ENCODE results near the gene ARHGAP4. TPM values are rescaled to one million over a fixed set of nuclear protein-coding genes. Genes with fewer than 3 reads are reported as not detected.

ARHGAP4 gene
- total RNA-seq, 1 donor from 2014 or later, result 16.4 TPM

DNA sequence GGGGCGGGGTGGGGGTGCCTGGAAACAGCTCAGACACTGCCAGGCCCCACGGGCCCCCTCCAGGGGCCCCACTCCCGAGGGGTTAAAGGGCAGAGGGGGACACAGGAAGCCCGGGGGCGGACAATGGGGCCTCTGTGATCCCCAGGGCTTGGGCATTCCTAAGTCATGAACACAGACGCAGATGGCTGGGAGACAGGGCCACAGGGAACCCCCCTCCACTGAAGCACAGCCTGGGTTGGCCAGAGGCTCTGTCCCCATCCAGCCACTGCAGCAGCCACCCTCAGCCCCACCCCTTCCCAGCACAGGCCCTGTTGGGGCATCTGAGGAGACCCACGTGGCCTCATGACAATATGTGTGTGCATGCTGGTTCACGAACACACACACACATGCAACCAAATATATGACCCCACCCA lies 44.0 kb downstream of the ARHGAP4 start:
- H3K4me1 Mint-ChIP-seq (ENCODE audit: low read depth), result no peaks in the 10 kb centered on the region
- no peak for DNase-seq (ENCODE audit: low spot score, unreplicated experiment)
- no peak overlapping the region for H3K4me3 Mint-ChIP-seq (ENCODE audit: low read depth)
- peaks cover 6% of the 10 kb centered on the region for H3K9me3 Mint-ChIP-seq (ENCODE audit: low read depth)
- peaks cover 43% of the 10 kb centered on the region for H3K27me3 Mint-ChIP-seq
- no peak overlapping the region for H3K27ac Mint-ChIP-seq
- H3K36me3 Mint-ChIP-seq (ENCODE audit: insufficient read depth), result no peaks in the 10 kb centered on the region
- TF ChIP-seq, protein P1, sequence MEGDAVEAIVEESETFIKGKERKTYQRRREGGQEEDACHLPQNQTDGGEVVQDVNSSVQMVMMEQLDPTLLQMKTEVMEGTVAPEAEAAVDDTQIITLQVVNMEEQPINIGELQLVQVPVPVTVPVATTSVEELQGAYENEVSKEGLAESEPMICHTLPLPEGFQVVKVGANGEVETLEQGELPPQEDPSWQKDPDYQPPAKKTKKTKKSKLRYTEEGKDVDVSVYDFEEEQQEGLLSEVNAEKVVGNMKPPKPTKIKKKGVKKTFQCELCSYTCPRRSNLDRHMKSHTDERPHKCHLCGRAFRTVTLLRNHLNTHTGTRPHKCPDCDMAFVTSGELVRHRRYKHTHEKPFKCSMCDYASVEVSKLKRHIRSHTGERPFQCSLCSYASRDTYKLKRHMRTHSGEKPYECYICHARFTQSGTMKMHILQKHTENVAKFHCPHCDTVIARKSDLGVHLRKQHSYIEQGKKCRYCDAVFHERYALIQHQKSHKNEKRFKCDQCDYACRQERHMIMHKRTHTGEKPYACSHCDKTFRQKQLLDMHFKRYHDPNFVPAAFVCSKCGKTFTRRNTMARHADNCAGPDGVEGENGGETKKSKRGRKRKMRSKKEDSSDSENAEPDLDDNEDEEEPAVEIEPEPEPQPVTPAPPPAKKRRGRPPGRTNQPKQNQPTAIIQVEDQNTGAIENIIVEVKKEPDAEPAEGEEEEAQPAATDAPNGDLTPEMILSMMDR (IDR thresholded peaks at IDR 0.05; ENCODE audit: unreplicated experiment), result no peak

DNA sequence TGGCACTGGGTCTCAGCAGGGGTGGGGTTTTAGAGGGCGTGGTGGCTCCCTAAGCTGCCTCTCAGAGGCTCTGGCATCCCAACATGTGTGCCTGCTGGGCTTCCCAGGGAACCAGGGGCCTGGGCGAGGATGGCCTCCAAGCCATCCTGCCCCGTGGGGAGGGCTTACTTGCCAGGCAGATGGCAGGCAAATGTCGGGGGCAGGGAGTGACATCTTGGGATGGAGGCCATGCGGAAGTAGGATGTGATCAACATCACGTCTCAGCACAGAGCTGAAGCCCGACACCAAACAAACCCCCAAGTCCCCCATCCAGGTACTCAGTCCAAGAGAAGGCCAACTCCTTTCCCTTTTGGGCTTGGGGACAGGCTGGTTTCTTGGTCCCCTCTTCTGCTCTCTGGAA lies 44.8 kb downstream of the ARHGAP4 start:
- H3K9me3 Mint-ChIP-seq (ENCODE audit: low read depth), result peaks cover 8% of the 10 kb centered on the region
- DNase-seq (ENCODE audit: low spot score, unreplicated experiment), result no peak
- no peak overlapping the region for H3K27ac Mint-ChIP-seq

DNA sequence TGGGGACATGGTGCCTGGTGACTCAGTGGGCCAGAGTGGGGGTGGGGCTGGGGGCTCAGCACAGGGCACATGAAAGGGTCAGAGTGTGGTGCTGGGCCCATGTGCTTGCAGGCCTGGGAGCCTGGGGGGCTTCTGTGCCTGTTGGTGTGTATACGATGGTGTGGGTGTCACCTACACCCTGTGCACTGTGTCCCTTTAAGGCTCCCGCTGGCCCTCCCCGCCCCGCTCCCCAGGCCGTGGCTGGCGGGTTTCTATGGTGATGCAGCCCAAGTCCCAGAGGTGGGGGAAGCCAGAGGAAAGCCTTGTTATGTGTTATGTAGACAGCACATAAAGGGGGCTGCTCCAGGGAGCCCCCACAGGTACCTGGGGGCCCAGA lies 45.6 kb downstream of the ARHGAP4 start:
- TF ChIP-seq, protein P1 (IDR thresholded peaks at IDR 0.05; ENCODE audit: unreplicated experiment), result no peak
- Mint-ChIP-seq H3K27ac (no peak overlapping the region), H3K27me3 (peaks cover 43% of the 10 kb centered on the region), H3K36me3 (ENCODE audit: insufficient read depth) (no peaks in the 10 kb centered on the region), H3K4me1 (ENCODE audit: low read depth) (no peaks in the 10 kb centered on the region), H3K4me3 (ENCODE audit: low read depth) (no peak overlapping the region), H3K9me3 (ENCODE audit: low read depth) (peaks cover 12% of the 10 kb centered on the region)
- no peak for DNase-seq (ENCODE audit: low spot score, unreplicated experiment)

More for the DNA sequence above, 44.8 kb downstream of the ARHGAP4 start:
- Mint-ChIP-seq H3K4me1 (ENCODE audit: low read depth) (no peaks in the 10 kb centered on the region), H3K4me3 (ENCODE audit: low read depth) (no peak overlapping the region), H3K36me3 (ENCODE audit: insufficient read depth) (no peaks in the 10 kb centered on the region), H3K27me3 (peaks cover 41% of the 10 kb centered on the region)
- TF ChIP-seq, protein P1 (IDR thresholded peaks at IDR 0.05; ENCODE audit: unreplicated experiment), result no peak

DNA sequence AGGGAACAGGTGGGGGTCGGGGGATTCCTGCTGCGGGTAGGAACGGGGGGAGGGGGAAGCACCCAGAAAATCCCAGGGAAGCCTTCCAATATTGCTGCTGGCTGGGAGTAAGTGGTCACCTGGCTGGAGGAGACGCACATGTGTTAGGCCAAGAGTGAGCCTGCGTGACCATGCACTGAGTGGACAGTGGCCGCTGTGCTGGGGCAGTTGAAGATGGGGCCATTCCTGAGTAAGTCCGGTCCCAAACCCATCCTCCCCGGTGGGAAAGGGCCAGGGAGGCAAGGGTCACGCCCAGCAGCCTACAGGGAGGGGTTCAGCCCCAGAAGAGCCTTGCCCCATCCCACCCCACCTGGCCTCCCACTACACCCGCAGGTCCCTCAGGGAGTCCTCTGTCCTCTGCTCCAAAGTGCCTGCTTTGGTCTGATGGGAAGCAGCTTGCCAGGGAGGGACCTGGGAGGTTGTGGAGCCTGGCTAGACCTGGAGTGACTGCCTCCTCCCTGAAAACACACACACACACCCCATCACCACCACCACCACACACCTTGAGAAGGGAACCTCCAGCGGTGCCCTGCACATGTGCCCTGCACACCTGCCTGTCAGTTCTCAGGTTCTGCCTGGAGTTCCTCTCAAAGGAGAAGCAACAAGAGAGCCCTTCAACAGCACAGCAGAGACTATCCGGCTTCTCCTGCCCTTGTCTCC lies 46.2 kb downstream of the ARHGAP4 start:
- peaks cover 14% of the 10 kb centered on the region for H3K9me3 Mint-ChIP-seq (ENCODE audit: low read depth)
- TF ChIP-seq, protein P1 (IDR thresholded peaks at IDR 0.05; ENCODE audit: unreplicated experiment), result no peak
- no peaks in the 10 kb centered on the region for H3K4me1 Mint-ChIP-seq (ENCODE audit: low read depth)
- peaks cover 40% of the 10 kb centered on the region for H3K27me3 Mint-ChIP-seq
- DNase-seq (ENCODE audit: low spot score, unreplicated experiment), result no peak
- H3K4me3 Mint-ChIP-seq (ENCODE audit: low read depth), result no peak overlapping the region
- no peak overlapping the region for H3K27ac Mint-ChIP-seq
- H3K36me3 Mint-ChIP-seq (ENCODE audit: insufficient read depth), result no peaks in the 10 kb centered on the region

DNA sequence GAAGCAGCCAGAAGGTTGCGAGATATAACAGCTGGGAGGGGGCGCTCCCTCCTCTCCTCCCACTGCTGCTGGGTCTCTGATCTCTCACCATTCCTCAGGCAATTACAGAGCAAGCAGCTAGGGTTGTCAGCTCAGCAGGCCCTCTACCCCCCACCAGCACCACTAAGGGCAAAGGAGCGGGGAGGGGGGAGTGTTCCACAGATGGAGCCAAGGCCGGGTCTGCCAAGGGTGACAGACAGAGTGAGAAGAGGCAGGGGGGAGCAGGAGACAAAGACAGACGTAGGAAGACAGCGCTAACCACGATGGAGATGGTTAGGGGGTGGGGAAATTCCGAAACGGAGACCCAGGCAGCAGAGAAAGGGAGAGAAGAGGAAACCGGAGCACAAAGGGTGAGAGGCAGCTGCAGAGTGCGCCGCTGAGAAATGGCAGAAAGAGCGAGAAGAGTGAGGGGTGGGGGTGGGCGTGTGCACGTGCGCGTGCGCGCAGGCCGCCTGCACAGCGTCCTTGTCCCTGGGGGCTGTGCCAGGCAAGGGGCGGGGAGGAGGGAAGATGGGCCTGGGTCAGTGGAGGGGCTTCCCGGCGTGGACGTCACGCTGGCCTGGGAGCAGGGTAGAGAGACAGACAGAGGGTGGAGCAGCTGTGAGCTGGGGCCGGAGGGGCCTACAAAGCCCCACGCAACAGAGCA lies 47.0 kb downstream of the ARHGAP4 start:
- Mint-ChIP-seq H3K27ac (no peak overlapping the region), H3K4me1 (ENCODE audit: low read depth) (no peaks in the 10 kb centered on the region), H3K27me3 (peaks cover 38% of the 10 kb centered on the region), H3K36me3 (ENCODE audit: insufficient read depth) (no peaks in the 10 kb centered on the region), H3K4me3 (ENCODE audit: low read depth) (peak overlapping the region; percentile 16), H3K9me3 (ENCODE audit: low read depth) (peaks cover 17% of the 10 kb centered on the region)
- DNase-seq (ENCODE audit: low spot score, unreplicated experiment), result no peak
- TF ChIP-seq, protein P1 (IDR thresholded peaks at IDR 0.05; ENCODE audit: unreplicated experiment), result no peak

Measured in progenitor cell of endocrine pancreas (in vitro differentiated cells).